GM19438 (cell line): Measurements from ENCODE around the gene TMC4.
"Not testable (repeated sequence)": the region's sequence is repeated elsewhere in the genome, so short reads cannot be mapped to it uniquely, and the experiment has no call there.

Experiments used
- ATAC-seq: cut with Tn5 transposase; IDR thresholded peaks from one replicate; pipeline ENCODE4 v1.9.1; 2021; ENCODE audit warnings: low read depth; ENCODE audit not compliant: unreplicated experiment

Gene TMC4, protein sequence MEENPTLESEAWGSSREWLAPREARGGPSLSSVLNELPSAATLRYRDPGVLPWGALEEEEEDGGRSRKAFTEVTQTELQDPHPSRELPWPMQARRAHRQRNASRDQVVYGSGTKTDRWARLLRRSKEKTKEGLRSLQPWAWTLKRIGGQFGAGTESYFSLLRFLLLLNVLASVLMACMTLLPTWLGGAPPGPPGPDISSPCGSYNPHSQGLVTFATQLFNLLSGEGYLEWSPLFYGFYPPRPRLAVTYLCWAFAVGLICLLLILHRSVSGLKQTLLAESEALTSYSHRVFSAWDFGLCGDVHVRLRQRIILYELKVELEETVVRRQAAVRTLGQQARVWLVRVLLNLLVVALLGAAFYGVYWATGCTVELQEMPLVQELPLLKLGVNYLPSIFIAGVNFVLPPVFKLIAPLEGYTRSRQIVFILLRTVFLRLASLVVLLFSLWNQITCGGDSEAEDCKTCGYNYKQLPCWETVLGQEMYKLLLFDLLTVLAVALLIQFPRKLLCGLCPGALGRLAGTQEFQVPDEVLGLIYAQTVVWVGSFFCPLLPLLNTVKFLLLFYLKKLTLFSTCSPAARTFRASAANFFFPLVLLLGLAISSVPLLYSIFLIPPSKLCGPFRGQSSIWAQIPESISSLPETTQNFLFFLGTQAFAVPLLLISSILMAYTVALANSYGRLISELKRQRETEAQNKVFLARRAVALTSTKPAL

DNA sequence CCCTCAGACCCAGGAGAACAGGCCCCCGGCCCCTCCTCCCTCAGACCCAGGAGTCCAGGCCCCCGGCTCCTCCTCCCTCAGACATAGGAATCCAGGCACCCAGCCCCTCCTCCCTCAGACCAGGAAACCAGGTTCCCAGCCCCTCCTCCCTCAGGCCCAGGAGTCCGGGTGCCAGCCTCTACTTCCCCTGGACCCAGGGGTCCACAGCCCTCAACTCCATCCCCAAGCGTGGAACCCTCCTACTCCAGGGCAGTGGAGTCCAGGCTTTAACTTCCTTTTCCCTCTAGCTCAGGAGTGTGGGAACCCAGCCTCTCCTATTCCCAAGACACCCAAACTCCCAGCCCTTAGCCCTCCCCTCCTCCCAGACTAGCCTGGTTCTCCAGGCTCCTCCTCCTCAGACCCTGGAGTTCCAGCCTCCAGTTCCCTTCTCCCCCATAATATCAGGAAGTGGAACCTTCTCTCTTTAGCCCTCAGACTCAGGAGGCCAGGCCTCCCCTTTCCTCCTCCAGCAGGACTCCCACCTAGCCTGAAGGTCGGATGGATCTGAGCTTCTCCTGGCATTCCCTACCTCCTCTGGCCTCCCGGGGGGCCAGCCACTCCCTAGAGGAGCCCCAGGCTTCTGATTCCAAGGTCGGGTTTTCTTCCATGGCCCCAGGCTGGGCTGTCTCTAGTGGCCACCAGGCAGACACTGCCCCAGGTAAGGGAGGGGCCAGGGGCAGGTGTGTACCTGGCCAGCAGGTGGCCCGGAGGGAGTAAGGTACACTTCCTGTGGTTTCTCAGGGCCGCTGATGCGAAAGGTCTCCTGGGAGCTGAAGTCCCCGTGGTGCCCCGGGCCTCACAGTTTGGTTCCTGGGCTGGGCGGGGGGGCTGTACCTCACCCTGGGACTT, at the start of gene TMC4:
Gene TMC4 (minus strand): TSS at position 690 of the 888 bp plus-strand sequence. CDS start 43 bp downstream, at position 647.
- ATAC-seq = no peak

- not testable (repeated sequence) for ATAC-seq
Measured at GRCh38 chr19:54221947-54222346, 49.0 kb upstream of the TMC4 start.

- not testable (repeated sequence) for ATAC-seq
Measured at GRCh38 chr19:54219702-54220101, 46.7 kb upstream of the TMC4 start.

- ATAC-seq = no peak
Measured at GRCh38 chr19:54218960-54219661, 46.2 kb upstream of the TMC4 start.

DNA sequence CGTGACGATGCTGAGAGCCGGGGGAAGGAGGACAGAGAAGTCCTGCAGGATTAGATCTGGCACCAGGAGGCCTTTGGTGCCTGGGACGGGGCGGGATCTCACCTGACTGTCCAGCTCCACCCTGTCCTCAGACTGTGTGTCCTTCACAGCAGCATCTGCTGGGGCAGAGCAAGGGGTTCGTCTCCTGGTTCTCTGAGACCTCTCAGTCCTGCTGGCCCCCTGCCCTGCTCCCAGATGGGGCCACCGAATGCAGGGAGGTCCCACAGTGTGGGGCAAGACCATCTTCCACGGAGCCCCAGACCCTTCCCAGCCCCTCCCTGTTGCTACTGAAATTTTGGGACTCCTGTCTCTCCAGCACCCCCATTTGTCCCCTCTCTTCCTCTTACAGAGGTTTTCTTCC, 45.3 kb upstream of the TMC4 start:
- ATAC-seq = no peak

- not testable (repeated sequence) for ATAC-seq
Measured at GRCh38 chr19:54217517-54218247, 44.7 kb upstream of the TMC4 start.

DNA sequence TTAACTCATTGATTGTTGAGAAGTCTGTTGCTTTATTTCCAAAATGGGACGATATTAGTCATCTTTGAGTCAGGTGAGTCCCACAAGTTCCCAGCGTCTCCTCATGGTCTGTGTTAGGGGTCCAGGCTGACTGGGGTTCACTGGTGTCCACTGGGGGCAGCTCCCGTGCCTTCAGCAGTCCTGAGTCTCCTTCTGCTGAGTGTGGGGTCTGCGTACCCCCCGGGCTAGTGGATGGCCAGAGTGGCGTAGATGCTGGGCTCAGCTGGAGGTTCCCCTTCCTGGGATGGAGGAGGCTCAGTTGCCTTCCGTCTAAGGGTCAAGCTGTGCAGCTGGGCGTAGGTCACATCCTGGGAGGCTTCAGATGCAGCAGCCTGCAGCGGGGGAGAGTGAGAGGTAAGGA, 43.9 kb upstream of the TMC4 start:
- ATAC-seq = no peak

DNA sequence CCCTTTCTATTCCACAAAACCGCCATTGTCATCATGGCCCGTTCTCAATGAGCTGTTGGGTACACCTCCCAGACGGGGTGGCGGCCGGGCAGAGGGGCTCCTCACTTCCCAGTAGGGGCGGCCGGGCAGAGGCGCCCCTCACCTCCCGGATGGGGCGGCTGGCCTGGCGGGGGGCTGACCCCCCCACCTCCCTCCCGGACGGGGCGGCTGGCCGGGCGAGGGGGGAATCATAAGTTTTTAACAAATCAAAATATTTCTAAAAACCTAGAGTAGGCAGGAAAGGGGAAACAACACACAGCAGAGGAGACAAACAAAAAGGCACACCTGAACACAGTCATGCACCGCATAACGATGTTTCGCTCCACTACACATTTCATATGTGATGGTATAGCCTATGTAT, 41.8 kb upstream of the TMC4 start:
- ATAC-seq = not testable (repeated sequence)

GRCh38 chr19:54214217-54214616, 41.3 kb upstream of the TMC4 start:
- not testable (repeated sequence) for ATAC-seq

GRCh38 chr19:54211235-54211634, 38.3 kb upstream of the TMC4 start:
- no peak for ATAC-seq

DNA sequence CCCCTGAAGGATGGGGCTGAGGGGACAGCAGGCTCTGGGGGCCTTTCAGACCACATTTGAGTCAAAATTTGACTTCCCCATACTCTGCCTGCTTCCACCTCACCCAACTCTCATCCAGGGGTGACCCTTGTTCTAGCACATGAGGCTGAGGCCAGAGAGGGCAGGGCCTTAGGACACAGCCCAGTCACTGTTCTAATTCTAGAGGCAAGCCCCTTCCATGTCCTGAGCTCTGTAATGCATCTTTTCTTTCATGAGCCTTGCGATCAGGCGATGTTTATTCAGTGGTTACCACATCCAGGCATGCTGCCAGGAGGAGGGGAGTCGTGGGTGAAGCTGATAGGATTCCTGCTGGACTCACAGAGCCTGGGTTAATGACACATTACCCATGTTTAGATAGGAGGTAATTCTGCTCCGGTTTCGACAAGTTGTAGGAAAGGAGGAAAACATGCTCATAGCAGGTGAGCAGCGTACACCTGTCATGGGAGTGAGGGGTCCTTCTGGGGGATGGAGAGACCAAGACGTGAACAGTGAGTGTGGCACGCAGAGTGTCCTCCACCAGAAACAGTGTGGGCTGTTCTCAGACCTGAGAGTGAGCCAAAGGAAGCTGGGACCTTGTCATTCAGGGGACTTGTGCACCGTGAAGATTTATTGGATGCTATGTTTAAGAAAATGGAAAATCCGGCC, 37.0 kb upstream of the TMC4 start:
- ATAC-seq = no peak

DNA sequence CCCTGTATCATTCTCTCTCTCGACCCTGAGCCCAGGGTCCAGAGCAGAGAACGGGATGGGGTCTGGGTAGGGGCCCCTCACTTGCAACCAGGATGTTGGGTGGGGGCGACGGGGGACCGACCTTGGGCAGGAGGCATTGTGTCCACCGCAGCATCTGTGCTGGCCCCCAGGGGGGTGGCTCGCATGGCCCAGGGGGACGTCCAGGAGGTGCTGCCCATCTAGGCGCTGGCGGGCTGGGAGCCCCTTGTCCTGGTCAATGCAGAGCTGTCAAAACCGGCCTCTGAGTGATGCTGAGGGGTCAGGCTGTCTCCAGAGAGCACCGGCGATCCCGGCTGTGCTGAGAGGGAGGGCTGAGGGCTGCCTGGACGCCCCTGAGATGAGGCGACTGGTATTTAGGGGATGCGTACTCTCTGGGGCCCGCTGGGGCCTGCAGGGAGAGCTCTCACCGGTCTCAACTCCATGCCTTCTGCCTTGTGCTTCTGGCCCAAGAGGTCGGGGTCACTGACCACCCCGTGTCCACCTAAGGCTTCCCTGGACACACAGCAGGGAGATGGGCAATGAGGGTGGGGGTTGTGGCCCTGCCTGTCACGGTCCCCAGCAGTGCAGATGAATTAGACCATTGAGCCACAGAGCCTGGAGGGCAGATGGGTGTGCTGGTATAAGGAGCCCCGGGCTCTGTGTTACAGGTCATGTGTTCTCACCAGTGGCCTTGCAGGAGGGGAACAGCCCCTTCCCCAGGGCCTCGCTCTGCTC, 36.3 kb upstream of the TMC4 start:
- no peak for ATAC-seq

GRCh38 chr19:54208784-54209057, 35.8 kb upstream of the TMC4 start:
- ATAC-seq = no peak

GRCh38 chr19:54207983-54208783, 35.2 kb upstream of the TMC4 start:
- peak; percentile 52 for ATAC-seq

GRCh38 chr19:54207676-54207982, 34.7 kb upstream of the TMC4 start:
- no peak for ATAC-seq

GRCh38 chr19:54207193-54207592, 34.2 kb upstream of the TMC4 start:
- not testable (repeated sequence) for ATAC-seq

- no peak for ATAC-seq
Measured at GRCh38 chr19:54206831-54207177, 33.8 kb upstream of the TMC4 start.
